Lung (tissue), 12 donors: ENCODE data around the gene C1orf210. TPM values are rescaled to one million over a fixed set of nuclear protein-coding genes. Genes with fewer than 3 reads are reported as not detected.
A peak's percentile ranks its signal among the peaks of the same experiment; 100 is the strongest.

Experiments
- ATAC-seq: fragments of 200-7000 bp; cut with Tn5 transposase; one replicate; pipeline ENCODE4 v1.9.1; 2020; ENCODE audit warnings: moderate number of reproducible peaks; ENCODE audit not compliant: insufficient read depth, low FRiP score
- DNase-seq, 3 donors: peaks; one replicate each; pipeline ENCODE4 v3.0.0-alpha.2; 2013 to 2017
- H3K27ac ChIP-seq, 2 donors: one replicate each; pipeline ENCODE4 v1.5.1; 2013; ENCODE audit warnings: mild to moderate bottlenecking in 2 of 2, moderate library complexity in 2 of 2, control low read depth in 1 of 2, inconsistent platforms in 1 of 2, low read depth in 1 of 2, low read length in 1 of 2
- H3K27me3 ChIP-seq, 3 donors: one replicate each; pipeline ENCODE4 v1.5.1; 2013; ENCODE audit warnings: low read length in 2 of 3; ENCODE audit not compliant: control insufficient read depth in 3 of 3, insufficient read depth in 3 of 3
- H3K36me3 ChIP-seq, 4 donors: one replicate each; pipeline ENCODE4 v1.5.1; 2013; ENCODE audit warnings: low read length in 4 of 4, mild to moderate bottlenecking in 1 of 4, moderate library complexity in 1 of 4; ENCODE audit not compliant: control insufficient read depth in 4 of 4, insufficient read depth in 4 of 4
- H3K4me1 ChIP-seq, 5 donors: one replicate each; pipeline ENCODE4 v1.5.1; 2013; ENCODE audit warnings: low read length in 5 of 5, mild to moderate bottlenecking in 2 of 5, moderate library complexity in 1 of 5; ENCODE audit not compliant: control insufficient read depth in 5 of 5, insufficient read depth in 5 of 5
- H3K4me3 ChIP-seq: one replicate; pipeline ENCODE4 v1.5.1; 2013; ENCODE audit warnings: mild to moderate bottlenecking, control low read depth, moderate library complexity
- H3K9ac ChIP-seq, 2 donors: one replicate each; pipeline ENCODE4 v1.5.1; 2013; ENCODE audit warnings: low read length in 2 of 2, control low read depth in 1 of 2; ENCODE audit not compliant: insufficient read depth in 1 of 2
- H3K9me3 ChIP-seq, 4 donors: one replicate each; pipeline ENCODE4 v1.5.1; 2013; ENCODE audit warnings: low read length in 3 of 4, mild to moderate bottlenecking in 1 of 4, moderate library complexity in 1 of 4; ENCODE audit not compliant: control insufficient read depth in 4 of 4, insufficient read depth in 3 of 4
- WGBS, 2 donors: extraction: QIAGEN DNeasy Blood & Tissue Kit; methylation state at CpG; one replicate each; pipeline ENCODE4 v1.1.7; 2013; 5-methylcytosine and 5-hydroxymethylcytosine counted together
- polyA plus RNA-seq, 2 donors: library from polyadenylated mRNA; stranded (reverse); fragments of 200-250 nt; gene quantifications; one replicate each; pipeline ENCODE4 v1.2.1, GENCODE V29; 2013
- total RNA-seq, 2 donors: library from RNA; depleted of rRNA in 1 of 2; stranded (reverse); fragments of >200 nt in 1 of 2; gene quantifications; one replicate each; pipeline ENCODE4 v1.2.1, GENCODE V29; 2014 to 2021
- TF ChIP-seq, protein P1 (sequence below): IDR thresholded peaks from 2 replicates; pipeline ENCODE4 v1.5.1; 2012; ENCODE audit warnings: mild to moderate bottlenecking; ENCODE audit errors: control extremely low read depth, extremely low read depth
- donor health status: control.
- donor health status: control.
- donor health status: Bipolar disorder and iron deficiency.
- donor health status: healthy.
- donor health status: DM: yes; HTN: yes; CAD: no.

The C1orf210 gene
- total and polyA plus RNA-seq, 4 donors: 10.4 to 25.9 (median 21.0) TPM

DNA sequence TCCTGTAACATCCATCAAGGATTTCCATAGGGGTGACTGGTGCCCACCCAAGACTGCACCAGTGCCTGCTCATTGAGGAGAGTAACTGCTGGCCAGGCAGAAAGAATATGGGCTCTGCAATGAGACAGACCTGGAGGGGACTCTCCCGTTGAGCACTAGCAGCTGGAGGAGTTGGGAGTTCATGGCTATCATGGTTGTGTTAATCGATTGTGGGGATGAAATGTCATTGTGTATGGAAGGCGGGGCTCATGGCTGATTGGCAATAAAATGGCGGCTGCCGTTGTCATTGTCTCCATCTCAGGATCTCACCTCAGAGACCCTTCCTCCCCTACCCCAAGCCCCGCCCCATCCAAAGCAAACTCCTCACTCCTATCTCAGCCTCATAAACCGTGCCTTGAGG, 11.7 kb downstream of the C1orf210 start:
- no peak overlapping the region for H3K9ac ChIP-seq
- TF ChIP-seq, protein P1, sequence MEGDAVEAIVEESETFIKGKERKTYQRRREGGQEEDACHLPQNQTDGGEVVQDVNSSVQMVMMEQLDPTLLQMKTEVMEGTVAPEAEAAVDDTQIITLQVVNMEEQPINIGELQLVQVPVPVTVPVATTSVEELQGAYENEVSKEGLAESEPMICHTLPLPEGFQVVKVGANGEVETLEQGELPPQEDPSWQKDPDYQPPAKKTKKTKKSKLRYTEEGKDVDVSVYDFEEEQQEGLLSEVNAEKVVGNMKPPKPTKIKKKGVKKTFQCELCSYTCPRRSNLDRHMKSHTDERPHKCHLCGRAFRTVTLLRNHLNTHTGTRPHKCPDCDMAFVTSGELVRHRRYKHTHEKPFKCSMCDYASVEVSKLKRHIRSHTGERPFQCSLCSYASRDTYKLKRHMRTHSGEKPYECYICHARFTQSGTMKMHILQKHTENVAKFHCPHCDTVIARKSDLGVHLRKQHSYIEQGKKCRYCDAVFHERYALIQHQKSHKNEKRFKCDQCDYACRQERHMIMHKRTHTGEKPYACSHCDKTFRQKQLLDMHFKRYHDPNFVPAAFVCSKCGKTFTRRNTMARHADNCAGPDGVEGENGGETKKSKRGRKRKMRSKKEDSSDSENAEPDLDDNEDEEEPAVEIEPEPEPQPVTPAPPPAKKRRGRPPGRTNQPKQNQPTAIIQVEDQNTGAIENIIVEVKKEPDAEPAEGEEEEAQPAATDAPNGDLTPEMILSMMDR: no peak
- no peak for ATAC-seq
- 92 to 94% methylated on average over 7 of the region's 7 CpGs for WGBS, 2 donors
- H3K4me3 ChIP-seq: no peak overlapping the region
- no peak for DNase-seq
- H3K27me3 ChIP-seq: no peaks in the 10 kb centered on the region
- H3K36me3 ChIP-seq: peaks cover 0 to 3% (median 0%) of the 10 kb centered on the region in 4 donors
- peaks cover 0 to 4% (median 0%) of the 10 kb centered on the region in 4 donors for H3K9me3 ChIP-seq
- H3K4me1 ChIP-seq: peaks cover 0 to 23% (median 20%) of the 10 kb centered on the region in 5 donors
- peak overlapping the region in 1 of 2 donors; percentile 63 for H3K27ac ChIP-seq

DNA sequence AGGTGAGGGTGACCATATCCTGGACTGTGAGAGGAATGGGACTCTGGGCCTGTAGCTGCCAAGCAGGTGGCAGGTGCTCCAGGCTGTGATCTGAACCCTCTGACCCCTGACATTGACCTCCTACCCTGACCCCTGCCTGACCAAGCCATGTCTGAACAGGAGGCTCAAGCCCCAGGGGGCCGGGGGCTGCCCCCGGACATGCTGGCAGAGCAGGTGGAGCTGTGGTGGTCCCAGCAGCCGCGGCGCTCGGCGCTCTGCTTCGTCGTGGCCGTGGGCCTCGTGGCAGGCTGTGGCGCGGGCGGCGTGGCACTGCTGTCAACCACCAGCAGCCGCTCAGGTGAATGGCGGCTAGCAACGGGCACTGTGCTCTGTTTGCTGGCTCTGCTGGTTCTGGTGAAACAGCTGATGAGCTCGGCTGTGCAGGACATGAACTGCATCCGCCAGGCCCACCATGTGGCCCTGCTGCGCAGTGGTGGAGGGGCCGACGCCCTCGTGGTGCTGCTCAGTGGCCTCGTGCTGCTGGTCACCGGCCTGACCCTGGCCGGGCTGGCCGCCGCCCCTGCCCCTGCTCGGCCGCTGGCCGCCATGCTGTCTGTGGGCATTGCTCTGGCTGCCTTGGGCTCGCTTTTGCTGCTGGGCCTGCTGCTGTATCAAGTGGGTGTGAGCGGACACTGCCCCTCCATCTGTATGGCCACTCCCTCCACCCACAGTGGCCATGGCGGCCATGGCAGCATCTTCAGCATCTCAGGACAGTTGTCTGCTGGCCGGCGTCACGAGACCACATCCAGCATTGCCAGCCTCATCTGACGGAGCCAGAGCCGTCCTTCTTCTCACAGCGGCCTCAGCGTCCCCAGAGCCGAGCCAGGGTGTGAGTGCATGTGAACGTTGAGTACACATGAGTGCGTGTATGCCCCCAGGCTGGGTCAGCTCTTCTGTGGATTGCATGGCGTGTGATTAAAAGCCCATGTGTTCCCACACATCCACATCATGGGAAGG, 12.5 kb downstream of the C1orf210 start:
- Histone ChIP-seq H3K9ac (no peak overlapping the region), H3K4me1 (peaks cover 0 to 23% (median 20%) of the 10 kb centered on the region in 5 donors), H3K4me3 (no peak overlapping the region), H3K9me3 (peaks cover 0 to 4% (median 0%) of the 10 kb centered on the region in 4 donors), H3K36me3 (peaks cover 0 to 3% (median 0%) of the 10 kb centered on the region in 4 donors), H3K27me3 (no peaks in the 10 kb centered on the region), H3K27ac (peak overlapping the region in 1 of 2 donors; percentile 23)
- TF ChIP-seq, protein P1: no peak
- 97% methylated on average over 46 of the region's 46 CpGs for WGBS, 2 donors
- no peak for DNase-seq
- no peak for ATAC-seq

DNA sequence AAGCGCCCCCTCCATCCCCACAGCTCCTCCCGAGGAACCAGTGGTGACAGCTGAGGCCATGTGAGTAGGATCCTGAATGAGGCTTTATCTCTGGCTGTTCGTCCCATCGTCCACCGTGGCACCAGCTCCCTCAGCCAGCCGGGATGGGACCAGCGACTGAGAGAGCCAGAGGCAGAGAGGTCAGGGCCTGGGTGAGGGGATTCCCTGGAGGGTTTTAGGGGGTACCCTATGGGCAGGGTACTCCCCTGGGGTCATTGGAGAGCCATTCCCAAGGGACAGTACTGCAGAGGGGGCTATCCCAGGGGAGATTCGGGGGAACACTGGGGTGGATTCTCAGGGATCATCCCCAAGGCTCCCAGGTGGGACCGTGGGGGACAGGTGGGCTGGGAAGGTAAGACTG, 13.2 kb downstream of the C1orf210 start:
- ATAC-seq (no peak), DNase-seq (no peak)
- H3K27me3 ChIP-seq: no peaks in the 10 kb centered on the region
- peaks cover 0 to 7% (median 0%) of the 10 kb centered on the region in 4 donors for H3K9me3 ChIP-seq
- TF ChIP-seq, protein P1: no peak
- no peak overlapping the region for H3K4me3 ChIP-seq
- peaks cover 0 to 3% (median 0%) of the 10 kb centered on the region in 4 donors for H3K36me3 ChIP-seq
- no peak overlapping the region for H3K9ac ChIP-seq
- 74 to 84% methylated on average over 9 of the region's 9 CpGs for WGBS, 2 donors
- peaks cover 0 to 24% (median 22%) of the 10 kb centered on the region in 5 donors for H3K4me1 ChIP-seq
- peak overlapping the region in 1 of 2 donors; percentile 23 for H3K27ac ChIP-seq
